ENCODE data around the gene MT1E.

MT1E gene

DNA sequence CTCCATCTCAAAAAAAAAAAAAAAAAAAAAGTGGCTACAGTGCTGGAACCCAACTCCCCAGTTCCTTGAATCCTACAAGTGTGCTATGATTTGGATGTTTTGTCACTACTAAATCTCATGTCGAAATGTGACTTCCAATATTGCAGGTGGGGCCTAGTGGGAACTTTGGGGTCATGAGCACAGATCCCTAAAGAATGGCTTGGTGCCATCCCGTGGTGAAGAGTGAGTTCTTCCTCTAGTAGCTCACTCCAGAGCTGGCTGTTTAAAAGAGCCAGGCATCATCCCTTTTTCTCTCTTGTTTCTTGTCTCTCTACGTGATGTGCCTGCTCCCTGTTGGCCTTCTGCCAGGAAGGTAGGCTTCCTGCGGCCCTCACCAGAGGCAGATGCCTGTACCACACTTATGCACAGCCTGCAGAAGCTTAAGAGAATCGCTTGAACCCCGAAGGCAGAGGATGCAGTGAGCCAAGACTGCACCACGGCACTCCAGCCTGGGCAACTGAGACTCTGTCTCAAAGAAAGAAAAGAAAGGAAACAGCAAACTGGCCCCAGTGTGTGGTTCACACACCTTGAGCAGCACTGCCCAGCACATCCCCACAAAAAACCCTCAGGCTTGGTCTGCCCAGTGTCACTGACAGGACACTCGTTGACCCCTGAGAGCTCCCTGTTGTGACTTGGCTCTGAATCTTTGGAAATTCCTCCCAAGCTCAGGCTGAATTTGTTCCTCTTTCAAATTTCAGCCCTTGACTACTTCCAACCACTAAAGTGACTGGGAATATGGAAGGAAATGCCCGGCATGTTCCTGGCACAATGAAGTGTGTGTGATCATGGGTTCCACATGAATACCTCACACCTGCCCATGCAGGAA is 3.1 kb downstream of the MT1E start:
- DNase-seq = no peak

GRCh38 chr16:56629531-56629930 is 4.0 kb downstream of the MT1E start:
- DNase-seq = no peak

DNA sequence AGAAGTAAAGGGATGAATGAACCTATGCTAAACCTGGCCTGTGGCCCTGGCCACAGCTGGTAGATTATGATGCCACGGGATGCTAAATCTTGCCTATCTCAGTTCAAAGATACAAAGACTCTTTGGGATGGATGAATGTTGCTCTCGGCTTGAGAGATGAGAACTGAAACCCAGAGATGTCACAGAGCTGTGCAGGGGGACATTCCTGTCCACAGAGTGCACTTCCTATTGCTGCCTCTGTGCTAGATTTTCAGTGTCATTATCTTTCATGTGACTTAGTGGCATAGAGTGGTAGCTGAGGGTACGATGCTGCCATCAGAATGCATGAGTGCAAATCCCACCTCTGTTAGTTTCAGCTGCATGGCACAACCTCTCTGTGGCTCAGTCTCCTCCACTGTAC is 4.6 kb downstream of the MT1E start:
- no peak for DNase-seq

- no peak for DNase-seq
Measured at GRCh38 chr16:56631197-56631596, 5.6 kb downstream of the MT1E start.

- no peak for DNase-seq
Measured at GRCh38 chr16:56631832-56632155, 6.2 kb downstream of the MT1E start.

GRCh38 chr16:56632156-56632847 is 6.7 kb downstream of the MT1E start, which contains the start of gene MT1M:
Gene MT1M (plus strand): TSS chr16:56632659. CDS start chr16:56632732, 73 bp downstream.
- DNase-seq = no peak

DNA sequence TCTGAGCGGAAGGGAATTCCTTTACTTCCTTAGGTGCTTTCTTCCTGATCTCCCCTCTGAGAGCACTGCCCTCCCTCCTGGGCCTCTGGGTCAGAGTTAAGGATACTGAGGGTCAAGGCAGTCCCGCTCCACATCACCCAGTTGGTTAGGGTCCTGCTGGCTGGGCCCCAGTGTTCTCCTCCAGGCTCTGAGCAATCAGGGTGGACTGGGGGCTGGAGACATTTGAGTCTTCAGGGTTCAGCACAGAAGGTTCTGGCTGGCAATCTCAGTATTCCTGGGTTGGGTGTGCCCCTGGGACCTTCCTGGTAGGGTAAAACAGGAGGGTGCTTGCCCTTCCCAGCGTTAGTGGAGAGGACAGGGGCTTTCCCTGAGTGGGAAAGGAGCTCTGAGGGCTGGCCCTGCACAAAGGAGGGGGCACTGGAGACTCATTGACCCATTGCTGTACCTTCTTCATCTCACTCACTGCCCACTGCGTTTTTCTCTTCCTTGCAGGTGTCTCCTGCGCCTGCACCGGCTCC is 7.3 kb downstream of the MT1E start:
- no peak for DNase-seq

DNA sequence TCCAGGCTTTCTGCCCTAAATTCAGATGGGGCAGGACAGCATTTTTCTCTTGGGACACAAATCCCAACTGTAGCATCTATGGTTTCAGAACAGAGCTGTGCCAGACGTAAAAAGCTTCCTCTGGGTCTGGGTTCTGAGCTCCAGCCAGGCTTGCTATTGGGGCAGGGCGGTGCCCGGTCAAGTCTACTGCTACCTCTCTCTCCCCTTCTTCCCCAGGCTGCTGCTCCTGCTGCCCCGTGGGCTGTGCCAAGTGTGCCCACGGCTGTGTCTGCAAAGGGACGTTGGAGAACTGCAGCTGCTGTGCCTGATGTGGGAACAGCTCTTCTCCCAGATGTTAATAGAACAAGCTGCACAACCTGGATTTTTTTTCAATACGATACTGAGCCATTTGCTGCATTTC is 8.0 kb downstream of the MT1E start:
- DNase-seq = no peak

DNA sequence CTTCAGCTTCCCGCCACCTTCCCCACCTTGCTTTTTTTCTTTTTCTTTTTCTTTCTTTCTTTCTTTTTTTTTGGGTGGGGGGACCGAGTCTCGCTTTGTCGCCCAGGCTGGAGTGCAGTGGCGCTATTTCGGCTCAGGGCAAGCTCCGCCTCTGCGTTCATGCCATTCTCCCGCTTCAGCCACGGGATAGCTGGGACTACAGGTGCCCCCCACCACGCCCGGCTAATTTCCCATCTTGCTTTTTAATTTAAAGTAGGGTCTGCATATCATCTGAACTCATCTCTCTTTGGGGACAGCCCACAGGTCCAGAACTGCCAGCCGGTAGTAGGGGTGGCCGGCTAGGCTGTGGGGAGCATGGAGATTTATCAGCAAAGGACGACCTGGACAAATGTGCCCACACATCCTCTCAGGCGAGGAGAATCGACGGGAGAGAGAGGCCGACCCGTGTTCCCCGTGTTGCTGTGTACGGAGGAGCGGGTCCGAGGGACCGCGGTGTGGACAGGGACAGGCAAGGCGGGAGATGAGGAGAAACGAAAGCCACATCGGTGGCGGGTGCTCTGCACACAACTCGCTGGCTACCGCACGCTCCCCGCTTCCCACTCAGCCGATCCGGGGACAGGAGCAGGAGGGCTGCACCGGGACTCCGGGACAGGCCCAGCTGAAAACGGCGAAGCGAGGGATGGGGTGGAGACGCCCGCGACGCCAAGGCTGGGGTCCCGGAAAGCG is 9.3 kb downstream of the MT1E start:
- no peak for DNase-seq

GRCh38 chr16:56635441-56635967 is 9.9 kb downstream of the MT1E start:
- no peak for DNase-seq

DNA sequence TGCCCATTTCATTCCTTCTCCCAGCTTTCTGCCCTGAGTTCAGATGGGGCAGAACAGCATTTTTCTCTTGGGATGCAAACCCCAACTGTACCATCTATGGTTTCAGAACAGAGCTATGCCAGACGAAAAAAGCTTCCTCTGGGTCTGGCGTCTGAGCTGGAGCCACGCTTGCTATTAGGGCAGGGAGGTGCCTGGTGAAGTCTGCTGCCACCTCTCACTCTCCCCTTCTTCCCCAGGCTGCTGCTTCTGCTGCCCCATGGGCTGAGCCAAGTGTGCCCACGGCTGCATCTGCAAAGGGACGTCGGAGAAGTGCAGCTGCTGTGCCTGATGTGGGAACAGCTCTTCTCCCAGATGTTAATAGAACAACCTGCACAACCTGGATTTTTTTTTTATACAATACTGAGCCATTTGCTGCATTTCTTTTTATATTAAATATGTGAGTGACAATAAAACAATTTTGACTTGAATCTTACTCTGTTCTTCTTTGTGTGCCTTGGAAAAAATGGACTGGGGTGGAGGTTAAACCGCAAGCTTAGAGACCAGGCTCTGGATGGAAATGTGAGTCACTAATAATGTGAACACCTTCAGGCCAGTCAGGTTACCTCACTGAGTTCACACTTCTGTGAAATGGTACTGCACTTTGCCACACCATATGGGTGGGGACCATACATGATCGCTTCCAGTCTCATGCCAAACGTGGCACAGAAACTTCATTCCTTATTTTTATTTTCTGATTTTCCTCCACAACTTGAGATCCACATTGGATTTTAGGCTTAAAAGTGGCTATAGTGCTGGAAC is 11.2 kb downstream of the MT1E start:
- no peak for DNase-seq

GRCh38 chr16:56637814-56638750 is 12.5 kb downstream of the MT1E start, which contains the start of gene MT1A:
Gene MT1A (plus strand): TSS chr16:56638666. CDS start chr16:56638739, 73 bp downstream.
- DNase-seq = no peak

- no peak for DNase-seq
Measured at GRCh38 chr16:56639045-56639444, 13.5 kb downstream of the MT1E start.

- DNase-seq = no peak
Measured at GRCh38 chr16:56640076-56640475, 14.5 kb downstream of the MT1E start.

DNA sequence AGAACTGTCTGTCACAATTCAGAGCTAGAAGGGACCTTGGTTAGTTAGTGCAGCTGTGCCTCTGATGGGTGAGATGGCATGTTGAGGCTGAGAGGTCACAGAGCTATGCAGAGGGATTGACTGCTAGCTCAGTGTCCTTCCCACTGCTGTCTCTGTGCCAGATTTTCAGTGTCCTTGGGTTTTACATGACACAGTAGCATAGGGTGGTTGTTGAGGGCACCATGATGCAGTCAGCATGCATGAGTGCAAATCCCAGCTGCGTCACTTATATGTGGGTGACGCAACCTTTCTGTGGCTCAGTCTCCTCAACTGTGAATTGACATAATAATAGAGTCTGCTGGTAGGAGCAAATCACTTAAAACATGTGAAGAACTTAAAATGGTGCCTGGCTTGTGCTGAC is 15.6 kb downstream of the MT1E start:
- no peak for DNase-seq

DNA sequence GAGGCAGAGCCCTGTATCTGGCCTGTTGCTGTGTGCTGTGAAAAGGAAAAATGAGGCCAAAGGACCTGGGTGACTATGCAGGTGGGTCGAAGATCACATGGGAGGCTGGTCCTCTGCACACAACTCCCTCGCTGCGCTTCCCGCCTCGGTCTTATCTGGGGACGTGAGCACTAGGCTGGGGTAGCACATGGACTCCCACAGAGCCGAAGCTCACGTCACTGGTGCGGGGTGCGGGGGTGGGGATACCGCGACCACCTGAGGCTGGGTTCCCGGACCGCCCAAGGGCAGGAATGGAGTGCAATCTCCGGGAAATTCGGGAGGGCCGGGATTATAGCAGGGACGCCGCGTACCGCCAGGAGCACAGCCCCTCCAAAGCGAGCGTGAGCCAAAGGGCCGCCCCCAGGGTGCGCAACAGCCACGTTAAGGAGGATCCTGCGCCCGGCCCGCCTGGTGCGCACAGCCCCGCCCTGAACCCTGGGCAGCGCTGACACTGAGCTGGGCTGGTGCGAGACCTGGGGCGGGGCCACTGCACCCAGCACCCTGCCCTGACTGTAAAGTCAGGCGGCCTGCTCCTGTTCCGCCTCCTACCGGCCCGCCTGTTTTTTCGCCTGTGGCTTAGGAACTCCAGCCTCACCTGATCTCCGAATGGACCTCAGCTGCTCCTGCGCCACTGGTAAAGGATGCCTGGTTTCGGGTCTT is 17.6 kb downstream of the MT1E start:
- DNase-seq = no peak

DNA sequence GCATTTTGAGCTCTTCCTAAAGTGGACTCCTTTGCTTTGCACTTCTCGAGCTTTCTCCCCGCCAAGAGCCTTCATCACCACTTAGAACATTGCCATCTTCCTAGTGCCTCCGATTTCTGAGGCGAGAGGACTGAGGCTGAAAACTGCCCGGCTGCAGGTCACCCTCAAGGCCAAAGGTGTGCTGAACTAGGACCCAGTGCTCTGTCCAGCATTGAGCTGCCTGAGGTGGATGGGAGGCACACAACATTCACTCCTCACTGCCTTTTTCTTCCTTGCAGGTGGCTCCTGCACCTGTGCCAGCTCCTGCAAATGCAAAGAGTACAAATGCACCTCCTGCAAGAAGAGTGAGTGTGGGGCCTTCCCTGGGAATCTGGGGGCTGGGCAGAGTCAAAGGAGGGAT is 18.3 kb downstream of the MT1E start:
- no peak for DNase-seq

DNA sequence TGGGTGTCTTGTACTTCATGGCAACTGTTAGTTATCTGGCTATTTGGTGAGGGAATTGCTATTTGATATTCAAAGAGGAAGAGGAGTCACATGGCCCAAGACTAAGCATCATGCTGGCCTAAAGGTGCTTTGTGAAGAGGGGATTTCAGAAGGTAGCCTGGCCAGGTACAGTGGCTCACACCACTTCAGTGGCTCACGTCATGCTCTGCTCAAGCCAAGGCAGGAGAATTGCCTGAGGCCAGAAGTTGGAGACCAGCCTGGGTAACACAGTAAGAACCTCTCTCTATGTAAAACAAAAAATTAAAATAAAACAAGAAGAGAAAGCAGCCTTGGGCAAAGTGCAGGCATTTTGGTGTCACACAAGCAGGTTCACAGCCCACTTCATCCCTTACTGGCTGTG is 19.7 kb downstream of the MT1E start:
- DNase-seq = no peak

DNA sequence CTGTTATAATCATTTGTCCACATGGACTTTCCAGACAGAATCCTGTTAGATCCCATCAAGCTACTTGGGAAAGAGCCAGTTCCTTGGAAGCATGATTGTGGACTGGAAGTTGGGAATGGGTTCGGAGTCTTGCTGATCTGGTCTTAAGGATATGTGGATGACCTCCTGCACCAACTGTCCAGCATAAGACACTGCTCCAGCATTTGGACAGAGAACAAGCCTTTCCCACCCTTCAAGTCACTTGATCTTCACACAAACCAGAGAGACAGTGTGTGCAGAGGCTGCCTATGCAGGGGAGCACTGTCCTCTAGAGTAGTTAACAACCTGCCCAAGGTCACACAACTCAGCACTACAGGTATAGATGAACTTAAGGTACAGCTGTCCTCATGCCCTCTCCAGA is 20.3 kb downstream of the MT1E start:
- DNase-seq = no peak

- DNase-seq = no peak
Measured at GRCh38 chr16:56647641-56648431, 22.3 kb downstream of the MT1E start.

Data from NCI-H2029 (cell line).